HG03135 (cell line): Measurements from ENCODE around the gene UBA1.

Experiments
- ATAC-seq: cut with Tn5 transposase; IDR thresholded peaks from one replicate; pipeline ENCODE4 v1.9.1; 2021; ENCODE audit warnings: mild to moderate bottlenecking, moderate library complexity; ENCODE audit not compliant: unreplicated experiment

UBA1 gene

DNA sequence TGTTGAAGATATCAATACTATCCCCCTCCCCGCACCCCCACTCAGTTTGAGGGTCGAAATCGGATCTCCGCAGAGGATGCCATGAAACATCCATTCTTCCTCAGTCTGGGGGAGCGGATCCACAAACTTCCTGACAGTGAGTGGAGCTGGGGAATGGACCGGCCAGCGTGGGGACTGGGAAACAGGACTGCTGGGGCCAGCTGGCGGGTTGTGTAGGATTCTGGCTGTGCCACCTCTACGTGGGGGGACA lies 33.6 kb downstream of the UBA1 start:
- no peak for ATAC-seq

DNA sequence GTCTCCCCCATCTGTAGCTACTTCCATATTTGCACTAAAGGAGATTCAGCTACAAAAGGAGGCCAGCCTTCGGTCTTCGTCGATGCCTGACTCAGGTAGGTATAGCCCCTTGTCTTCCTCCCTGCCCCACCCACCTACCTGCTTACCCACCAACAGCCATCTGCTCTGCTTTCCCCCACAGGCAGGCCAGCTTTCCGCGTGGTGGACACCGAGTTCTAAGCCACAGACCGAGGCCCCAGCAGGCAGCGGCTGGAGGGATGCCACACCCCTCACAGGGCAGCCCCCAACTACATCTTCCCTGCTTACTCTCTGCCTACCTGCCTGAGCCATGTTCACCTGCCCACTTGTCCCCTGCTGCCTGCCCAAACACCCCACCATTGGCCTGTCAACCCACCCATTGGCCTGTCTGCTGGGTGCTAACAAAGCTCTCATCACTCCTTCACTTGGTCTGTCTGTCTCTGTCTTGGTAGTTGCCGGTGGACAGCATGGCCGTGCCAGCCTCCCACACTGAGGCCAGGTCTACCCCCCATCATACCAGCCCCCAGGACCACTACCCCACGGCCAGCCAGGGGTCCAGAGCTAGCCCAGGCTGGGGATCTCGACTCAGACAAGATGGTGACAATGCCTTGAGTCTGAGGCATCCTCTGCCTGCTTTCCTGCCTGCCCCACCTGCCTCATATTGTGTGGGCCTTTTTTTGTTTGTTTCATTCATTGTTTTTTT lies 35.1 kb downstream of the UBA1 start:
- ATAC-seq: no peak

DNA sequence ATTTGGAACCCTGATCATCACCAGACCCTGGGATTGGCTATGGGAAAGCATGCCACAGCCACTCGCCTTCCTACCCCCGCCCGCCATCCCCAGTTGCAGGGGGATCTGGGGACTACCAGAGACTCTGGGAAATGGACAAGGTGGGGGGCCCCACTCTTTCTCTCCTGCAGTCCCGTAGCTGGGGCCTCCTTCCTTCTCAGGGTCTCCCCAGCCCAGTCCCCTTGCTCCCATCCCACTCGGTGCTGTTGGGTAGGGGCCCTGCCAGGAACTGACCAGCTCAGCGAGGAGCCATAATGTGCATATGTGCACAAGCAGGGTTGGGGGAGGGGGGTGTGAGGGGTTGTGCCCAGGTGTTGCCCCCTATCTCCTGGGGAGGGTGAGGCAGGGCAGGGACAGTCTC lies 35.8 kb downstream of the UBA1 start:
- ATAC-seq: no peak

DNA sequence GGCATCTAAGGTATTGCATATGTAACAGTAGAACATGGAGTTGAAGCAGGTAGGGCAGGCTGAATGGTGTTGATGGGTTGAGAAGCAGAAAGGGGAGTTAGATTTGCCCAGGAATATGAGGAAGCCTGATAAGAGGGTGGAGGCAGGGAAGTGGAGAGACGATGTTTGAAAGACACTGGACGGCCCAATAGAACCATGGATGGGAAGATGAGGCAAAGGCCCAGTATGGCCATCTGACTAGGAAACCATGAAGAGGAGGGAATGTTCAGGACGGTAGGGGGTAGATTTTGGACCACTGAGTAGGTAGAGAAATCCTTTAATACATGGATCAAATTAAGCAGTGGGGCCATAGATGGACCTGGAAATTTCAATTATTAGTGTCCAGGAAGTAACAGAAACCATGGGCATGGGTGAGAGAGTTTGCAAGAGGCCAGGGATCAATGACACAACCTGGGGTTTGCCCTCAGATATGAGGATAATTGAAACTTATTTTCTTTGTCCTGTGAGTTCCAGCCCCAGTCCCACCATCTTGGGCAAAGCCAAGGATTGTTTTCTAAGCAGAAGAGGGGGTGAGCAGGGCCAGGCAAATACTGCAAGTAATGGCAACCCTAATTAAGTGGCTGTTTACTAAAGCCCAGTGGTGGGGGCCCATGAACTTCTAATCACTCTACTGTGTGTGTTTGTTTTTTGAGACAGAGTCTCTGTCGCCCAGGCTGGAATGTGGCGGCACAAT lies 36.7 kb downstream of the UBA1 start:
- ATAC-seq: no peak

DNA sequence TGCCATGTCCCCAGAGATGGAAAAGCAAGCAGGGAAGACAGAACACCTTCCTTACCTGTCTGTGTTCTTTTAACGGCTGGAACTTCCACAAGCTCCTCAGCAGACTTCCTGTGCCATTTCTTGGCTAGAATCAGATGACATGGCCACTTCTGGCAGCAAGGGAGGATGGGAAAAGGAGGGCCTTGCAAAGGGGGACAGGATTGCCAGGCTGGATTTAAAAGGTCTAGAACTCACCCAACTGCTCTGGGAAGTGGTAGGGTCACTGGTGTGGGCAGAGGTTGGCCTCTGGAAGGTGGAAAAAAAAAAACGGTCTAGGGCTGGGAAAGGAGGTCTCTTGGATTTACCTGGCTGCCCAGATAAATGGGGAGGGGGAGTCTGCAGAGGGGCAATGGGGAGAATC lies 37.5 kb downstream of the UBA1 start:
- no peak for ATAC-seq

DNA sequence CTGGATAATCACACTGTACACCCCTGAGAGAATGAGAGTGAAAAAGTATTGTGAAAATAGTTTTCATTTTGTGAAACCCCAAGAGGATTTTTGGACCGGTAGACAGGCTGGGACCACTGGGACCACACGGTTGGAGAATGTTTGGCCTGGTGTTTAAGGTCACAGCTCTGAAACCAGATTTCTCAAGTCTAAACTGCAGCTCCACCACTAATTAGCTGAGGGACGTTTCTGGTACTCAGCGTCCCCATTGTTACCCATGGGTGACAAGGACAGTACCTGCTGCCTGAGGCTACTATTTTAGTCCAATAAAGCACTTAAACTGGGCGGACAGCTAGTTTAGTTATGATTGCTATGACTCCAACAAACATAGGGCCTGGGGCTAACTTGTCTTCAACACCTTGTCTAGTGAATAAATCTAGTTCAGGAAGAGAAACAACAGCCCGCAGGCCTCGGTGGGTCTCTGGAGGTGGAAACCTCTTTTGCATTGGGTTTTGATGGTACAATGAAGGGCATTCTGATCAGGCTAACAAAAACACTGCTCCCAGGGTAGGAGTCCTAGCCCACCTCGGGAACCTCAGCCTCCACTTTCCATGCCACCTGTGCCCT lies 38.7 kb downstream of the UBA1 start:
- no peak for ATAC-seq

DNA sequence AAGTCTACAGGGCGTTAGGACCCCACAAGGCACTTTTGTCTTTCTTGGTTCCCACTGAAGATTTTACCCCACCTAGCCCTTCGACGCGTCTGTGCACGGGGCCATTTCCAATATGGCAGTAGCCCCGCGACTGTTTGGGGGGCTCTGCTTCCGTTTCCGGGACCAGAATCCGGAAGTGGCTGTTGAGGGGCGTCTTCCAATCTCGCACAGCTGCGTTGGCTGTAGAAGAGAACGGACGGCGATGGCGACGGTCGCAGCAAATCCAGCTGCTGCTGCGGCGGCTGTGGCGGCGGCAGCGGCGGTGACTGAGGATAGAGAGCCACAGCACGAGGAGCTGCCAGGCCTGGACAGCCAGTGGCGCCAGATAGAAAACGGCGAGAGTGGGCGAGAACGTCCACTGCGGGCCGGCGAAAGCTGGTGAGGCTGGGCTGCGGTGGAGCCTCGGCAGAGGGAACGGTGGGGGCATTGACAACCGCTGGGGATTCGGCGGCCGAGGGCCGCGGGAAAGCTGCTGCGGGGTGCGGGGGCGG lies 39.2 kb downstream of the UBA1 start, which contains the start of gene USP11:
TSS of gene USP11 (plus strand) at position 207 of the 530 bp plus-strand sequence. CDS start at position 242, 35 bp downstream.
- no peak for ATAC-seq

DNA sequence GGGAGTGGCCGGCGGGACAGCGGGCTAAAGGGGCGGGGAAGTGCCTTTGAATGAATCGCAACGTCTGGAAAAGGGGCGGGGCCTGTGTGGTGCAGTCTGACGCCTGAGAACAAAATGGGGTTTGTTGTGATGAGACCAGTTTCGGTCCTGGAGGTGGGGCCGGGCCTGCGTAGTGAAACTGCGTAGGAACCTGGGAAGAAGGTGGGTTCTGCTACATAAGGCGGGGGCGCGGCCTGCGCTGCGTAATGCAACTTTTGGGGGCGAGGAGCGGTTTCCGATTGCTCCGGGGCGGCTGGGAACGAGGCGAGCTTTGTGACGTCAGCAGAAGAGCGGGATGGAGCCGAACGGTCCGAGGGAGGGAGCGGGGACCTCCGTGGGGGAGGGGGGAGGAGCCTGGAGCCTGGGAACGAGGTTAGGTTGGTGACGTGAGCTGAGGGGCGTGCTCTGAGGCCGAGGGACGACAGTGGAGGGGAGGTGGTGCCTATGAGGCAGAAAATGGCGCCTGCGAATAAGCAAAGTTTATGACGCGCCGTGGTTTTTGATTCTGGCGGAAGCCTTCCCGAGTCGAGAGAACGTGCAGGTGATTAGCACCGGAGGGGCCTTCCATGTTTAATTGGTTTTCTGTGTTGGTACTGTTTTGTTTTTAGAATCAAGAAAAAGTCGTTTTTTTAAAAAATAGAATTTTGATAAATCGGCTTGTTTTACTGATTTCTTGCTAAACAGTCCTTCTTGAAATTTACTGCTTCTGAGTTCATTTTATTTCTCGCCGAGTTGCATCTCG lies 39.9 kb downstream of the UBA1 start:
- peak; percentile 85 for ATAC-seq

DNA sequence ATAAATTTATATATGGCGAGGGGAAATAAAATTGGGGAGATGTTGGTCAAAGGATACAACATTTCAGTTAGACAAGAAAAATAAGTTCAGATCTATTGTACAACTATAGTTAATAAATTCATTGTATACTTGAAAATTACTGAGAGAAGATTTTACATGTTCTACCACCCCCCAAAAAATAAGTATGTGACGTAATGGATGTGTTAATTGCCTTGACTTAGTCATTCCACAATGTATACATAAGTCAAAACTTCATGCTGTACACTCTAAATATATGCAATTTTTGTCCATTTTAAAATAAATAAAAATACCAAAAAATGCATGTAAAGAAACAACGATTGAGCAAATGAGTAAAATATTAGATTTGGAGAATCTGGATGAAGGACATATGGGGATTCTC lies 41.0 kb downstream of the UBA1 start:
- no peak for ATAC-seq

DNA sequence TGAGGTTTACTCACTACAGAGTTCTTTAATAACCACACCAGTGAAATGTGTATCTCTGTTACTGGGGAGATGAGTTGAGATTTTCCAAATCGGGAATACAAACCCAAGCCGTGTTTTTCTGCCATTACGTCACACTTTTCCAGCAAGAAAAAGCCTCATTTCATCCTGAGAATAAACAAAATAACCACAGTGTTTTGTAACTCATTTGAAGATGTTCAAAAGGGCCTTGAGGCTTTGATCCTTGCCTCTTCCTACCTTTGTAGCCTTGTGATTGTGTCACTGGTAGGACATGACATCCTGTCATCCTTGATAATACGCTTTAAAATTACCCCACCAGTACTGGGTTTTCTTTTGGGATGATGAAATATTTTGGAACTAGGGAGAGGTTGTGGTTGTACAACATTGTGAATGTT lies 42.1 kb downstream of the UBA1 start:
- ATAC-seq: no peak

DNA sequence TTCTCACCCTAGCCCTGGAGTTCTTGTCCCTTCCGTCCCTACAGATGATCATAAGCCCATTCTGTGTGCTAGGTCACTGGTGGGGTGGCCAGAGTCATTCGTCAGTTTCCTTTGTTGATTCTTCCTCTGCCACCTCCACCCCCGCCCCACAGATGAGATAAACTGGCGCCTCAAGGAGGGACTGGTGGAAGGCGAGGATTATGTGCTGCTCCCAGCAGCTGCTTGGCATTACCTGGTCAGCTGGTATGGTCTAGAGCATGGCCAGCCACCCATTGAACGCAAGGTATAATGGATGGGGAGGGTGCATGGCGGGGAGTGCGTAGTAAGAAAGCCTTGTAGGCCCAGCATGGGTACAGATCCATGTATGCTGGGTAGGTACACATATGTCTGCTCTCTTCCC lies 45.6 kb downstream of the UBA1 start:
- ATAC-seq: no peak

DNA sequence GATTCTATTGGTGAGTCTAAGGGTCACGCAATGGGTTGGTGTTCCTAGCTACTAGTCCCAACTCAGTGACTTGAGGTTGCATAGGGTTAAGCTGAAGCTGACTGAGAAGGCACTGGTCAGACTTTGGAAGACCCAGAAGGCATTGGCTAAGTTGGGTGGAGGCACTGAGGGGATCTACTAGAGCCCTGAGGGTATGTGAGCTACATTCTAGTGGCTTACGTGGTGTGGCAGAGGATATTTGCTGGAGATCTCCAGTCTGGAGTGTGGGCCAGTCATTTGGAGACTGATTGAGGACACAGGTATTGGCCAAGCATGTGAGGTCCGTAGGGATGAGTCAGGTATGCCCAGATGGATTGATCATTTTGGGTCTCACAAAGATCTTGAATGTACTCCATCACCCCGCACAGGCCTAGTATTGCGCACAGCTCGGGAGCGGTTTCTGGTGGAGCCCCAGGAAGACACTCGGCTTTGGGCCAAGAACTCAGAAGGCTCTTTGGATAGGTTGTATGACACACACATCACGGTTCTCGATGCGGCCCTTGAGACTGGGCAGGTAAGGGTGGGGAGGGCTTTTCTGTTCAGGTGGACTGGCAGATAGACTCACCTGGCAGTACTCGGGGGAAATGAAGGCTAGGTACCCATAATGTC lies 46.4 kb downstream of the UBA1 start:
- no peak for ATAC-seq

DNA sequence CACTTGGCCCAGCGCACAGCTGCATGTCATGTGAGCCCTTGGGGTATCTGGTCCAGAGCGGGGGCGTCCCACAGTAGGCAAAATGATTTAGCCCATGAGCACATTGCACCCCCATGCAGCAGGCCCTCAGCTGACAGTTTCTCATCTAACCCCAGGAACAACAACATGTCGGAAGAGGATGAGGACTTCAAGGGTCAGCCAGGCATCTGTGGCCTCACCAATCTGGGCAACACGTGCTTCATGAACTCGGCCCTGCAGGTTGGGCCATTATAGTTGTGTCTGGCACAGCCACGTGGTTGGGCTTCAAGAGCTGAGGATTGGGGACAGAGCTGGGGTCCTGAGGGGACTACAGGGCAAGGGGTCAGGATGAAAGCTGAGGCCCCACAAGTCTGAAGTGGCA lies 47.0 kb downstream of the UBA1 start:
- no peak for ATAC-seq

DNA sequence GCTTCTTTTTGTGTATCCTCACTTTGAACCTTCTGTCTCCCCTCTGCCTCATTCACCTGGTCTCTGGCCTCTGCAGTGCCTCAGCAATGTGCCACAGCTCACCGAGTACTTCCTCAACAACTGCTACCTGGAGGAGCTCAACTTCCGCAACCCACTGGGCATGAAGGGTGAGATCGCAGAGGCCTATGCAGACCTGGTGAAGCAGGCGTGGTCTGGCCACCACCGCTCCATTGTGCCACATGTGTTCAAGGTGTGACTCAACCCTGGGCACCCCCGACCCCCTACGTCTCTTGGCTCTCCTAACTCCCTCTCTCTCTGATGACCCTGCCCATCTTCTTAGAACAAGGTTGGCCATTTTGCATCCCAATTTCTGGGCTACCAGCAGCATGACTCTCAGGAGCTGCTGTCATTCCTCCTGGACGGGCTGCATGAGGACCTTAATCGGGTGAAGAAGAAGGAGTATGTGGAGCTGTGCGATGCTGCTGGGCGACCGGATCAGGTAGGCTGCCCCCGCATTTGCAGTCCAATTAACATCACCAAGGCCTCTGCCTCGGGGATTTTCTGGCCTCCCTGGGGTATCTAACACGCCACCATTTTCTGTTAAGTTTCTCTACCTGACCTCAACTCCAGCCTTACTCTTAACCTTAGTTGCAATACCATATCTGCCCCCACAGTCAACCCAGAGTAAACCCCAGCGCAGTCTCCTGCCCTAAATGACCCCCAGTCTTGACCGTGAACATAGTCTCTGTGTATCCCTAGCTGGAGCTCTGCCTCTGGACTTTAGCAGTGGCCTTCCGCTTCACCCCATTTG lies 47.8 kb downstream of the UBA1 start:
- ATAC-seq: no peak

DNA sequence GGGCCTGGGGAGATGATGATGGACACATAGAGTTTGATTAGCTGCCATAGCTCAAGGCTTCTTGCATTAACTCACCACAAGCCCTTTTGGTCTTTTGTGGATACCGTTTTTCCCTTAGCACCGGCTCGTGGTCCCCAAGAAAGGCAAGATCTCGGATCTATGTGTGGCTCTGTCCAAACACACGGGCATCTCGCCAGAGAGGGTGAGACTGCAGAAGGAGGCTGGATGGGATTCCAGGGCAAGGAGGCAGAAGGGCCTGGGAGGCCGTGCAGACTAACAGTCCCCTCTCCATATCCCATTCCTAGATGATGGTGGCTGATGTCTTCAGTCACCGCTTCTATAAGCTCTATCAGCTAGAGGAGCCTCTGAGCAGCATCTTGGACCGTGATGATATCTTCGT lies 48.7 kb downstream of the UBA1 start:
- no peak for ATAC-seq

DNA sequence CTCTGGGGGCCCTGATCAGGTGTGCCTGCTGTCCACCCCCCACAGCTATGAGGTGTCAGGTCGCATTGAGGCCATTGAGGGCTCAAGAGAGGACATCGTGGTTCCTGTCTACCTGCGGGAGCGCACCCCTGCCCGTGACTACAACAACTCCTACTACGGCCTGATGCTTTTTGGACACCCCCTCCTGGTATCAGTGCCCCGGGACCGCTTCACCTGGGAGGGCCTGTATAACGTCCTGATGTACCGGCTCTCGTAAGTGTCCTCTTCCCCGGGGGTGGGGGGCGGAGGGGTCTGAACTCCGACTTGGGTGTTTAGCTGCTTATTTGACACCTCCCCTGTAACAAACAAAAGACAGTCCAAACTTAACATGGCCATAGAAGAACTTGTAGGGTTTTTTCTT lies 49.7 kb downstream of the UBA1 start:
- no peak for ATAC-seq

DNA sequence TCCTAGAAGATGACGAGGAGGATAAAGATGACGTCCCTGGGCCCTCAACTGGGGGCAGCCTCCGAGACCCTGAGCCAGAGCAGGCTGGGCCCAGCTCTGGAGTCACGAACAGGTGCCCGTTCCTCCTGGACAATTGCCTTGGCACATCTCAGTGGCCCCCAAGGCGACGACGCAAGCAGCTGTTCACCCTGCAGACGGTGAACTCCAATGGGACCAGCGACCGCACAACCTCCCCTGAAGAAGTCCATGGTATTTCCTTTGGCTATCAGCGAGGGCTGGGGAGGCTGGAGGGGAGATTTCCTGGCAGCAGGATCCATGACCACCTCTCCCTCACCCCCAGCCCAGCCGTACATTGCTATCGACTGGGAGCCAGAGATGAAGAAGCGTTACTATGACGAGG lies 51.0 kb downstream of the UBA1 start:
- no peak for ATAC-seq

DNA sequence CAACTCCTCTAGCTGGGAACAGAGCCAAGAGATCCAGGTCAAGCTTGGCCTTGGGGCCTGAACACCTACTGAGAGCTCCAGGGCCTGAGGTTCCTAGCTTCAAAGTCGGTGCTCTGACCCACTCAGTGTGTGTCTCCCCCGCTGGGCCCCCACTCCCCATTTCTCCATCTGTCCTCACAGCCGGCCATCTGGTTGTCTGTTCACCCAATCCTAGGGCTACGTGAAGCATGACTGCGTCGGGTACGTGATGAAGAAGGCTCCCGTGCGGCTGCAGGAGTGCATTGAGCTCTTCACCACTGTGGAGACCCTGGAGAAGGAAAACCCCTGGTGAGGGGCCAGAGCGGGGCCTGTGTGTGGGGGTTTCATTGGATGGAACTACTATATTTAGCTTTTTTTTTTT lies 51.5 kb downstream of the UBA1 start:
- ATAC-seq: no peak

DNA sequence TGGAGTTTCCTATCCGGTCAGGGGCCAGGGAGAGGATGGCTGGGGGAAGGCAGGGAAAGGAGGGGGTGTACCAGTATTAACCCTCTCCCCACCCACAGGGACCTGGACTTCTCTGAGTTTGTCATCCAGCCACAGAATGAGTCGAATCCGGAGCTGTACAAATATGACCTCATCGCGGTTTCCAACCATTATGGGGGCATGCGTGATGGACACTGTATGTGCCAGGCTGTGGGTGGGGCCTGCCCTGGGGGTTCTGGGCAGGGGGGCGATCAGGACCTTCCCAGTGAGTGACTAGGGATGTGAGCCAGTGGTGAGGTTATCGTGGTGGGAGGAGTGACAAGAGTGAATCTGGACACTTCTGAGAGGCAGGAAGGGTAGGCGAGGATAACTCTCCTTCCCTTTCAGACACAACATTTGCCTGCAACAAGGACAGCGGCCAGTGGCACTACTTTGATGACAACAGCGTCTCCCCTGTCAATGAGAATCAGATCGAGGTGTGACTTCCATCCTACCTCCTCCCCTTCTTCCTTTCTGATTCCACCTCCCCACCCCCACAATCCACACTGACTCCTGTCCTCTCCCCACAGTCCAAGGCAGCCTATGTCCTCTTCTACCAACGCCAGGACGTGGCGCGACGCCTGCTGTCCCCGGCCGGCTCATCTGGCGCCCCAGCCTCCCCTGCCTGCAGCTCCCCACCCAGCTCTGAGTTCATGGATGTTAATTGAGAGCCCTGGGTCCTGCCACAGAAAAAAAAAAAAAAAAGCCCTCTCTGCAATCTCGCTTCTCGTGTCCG lies 53.8 kb downstream of the UBA1 start:
- no peak for ATAC-seq
